Anterior cingulate cortex (tissue), 58 donors: Measurements from ENCODE around the gene SV2C.
"Not testable (repeated sequence)": the region's sequence is repeated elsewhere in the genome, so short reads cannot be mapped to it uniquely, and the experiment has no call there.

Experiments used
- DNase-seq, 58 donors: peaks; one replicate each; lab custom pipeline; 2025; lab: John Stamatoyannopoulos, UW

The SV2C gene

GRCh38 chr5:76290321-76290757 is 207.2 kb downstream of the SV2C start:
- DNase-seq: no peak

GRCh38 chr5:76291305-76292077 is 208.3 kb downstream of the SV2C start:
- DNase-seq: no peak

- DNase-seq: no peak
Observed at GRCh38 chr5:76292620-76293322, 209.6 kb downstream of the SV2C start.

- DNase-seq: no peak
Observed at GRCh38 chr5:76294573-76294972, 211.4 kb downstream of the SV2C start.

GRCh38 chr5:76298852-76299251 is 215.7 kb downstream of the SV2C start:
- DNase-seq: no peak

DNA sequence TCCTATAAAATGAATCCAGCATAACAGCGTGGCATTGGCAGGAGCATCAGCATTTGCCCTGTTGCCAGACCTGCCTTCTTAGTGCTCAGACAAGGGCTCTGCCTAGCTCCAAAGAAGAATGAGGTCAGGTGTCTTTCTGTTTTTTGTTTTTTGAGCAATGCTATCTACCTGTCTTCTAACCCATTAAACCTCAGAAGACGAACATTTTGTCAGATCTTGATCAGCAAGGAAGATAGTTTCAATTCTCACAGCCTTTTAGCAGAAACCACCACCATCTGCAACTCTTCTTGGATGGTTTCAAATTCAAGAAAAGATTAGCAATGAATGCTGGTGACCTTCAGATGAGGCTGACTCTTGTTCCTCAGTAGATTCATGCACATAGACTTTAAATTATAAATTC is 216.4 kb downstream of the SV2C start:
- no peak for DNase-seq

DNA sequence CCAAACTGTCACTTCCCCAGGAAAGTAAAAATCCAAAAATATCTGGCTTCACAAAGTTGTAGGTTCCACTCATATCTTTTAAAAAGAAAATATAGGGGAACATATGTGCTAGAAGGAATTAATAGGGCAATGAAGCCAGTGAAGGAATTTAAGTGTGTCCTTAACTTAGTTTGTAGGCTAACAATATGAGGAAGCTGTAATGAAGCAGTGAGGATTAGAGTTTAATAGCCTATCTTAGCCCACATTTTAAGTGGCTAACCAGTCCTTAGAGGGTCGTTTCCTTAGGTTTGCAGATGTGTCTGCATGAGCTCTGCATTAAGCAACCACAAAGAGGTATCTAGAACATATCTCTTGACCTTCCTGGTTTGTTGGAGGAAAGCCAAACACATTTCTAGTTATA is 218.7 kb downstream of the SV2C start:
- DNase-seq: not testable (repeated sequence)

DNA sequence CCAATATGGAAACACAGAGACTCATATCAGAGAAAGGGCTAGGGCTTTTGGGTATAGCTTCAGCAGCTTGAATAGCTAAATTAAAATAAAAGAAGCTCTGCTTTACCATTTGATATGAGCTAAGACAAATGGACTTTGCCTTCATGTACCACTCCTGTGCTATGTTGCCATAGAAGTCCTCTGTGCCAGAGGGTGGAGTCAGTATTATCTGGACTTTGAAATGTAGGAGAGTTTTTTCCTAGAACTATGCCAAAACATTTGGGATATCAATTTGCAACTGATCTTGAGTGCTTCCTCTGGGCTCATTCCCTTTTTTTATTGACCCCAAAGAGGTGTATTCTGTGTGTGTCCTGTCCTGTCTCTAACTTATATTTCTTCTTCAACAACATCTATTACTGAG is 219.5 kb downstream of the SV2C start:
- not testable (repeated sequence) for DNase-seq

DNA sequence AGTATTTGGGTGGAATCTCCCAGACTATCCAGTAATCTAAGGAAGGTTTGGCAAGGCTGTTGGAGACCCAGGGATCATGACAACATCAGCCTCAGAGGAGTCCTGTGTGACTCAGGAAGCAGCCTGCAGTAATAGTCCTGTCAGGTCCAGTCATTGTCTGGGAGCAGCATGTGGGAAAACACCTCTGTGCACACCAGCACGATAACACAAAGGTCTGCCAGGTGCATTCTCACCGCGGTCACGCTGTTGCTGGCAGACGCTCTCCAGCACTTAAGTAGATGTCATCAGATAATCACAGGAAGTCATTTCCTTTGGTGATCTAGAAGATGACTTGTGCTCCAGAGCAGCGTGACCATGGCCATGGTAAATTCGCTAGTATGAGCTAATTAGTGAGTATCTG is 220.7 kb downstream of the SV2C start:
- no peak for DNase-seq

GRCh38 chr5:76305269-76305668 is 222.1 kb downstream of the SV2C start:
- no peak for DNase-seq

- DNase-seq: no peak
Observed at GRCh38 chr5:76305775-76306174, 222.6 kb downstream of the SV2C start.

DNA sequence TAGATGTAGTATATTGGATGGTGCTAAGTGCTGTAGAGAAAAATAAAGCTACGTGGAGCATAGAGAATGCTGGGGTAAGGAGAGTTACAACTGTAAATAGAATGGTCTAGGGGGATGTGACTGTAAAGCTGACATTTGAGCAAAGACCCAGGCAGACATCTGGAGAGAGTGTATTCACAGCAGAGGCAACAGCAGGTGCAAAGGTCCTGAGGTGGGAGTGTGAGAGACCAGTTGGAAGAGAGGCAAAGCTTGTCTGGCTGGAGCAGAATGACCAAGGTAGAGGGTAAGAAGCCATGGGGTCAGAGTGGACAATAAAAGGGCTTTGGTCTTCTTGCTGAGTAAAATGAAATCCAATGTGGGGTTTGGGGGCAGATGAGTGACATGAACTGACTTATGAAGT is 227.0 kb downstream of the SV2C start:
- DNase-seq: no peak

DNA sequence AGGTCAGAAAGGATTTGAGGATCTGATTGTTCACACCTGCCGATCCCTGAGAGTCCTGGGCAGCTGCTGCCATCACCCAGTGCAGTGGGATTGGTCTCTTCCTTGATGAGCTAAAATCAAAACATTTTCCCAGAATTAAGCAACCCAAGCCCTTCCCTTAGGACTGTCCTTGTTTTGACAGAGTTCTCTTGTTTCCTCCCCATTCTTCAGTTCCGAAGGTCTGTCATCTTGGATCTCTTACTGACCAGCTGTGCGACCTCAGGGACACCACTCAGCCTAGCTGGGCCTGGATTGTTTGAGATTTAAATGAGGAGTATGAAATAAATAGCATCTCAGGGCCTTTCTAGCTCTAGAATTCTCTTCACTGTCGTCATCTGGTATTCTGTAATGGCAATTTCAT is 229.6 kb downstream of the SV2C start:
- DNase-seq: no peak

DNA sequence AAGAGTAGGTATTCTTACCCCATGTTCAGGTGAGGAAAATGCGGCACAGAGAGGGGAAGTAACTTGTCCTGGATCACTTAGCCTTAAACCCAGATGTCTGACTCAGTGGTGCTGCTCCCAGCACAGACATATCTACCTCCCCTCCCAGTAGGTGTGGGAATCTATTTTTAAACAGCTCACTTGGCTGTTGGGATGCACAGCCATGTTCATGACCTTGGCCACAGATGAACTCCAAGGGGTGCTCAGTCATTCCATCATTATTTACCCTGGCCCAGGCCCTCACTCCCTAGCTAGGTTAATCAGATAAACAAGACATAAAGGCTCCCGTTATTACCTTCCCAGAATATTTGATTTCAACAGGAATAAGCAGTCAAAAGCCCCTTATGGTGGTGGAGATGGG is 231.5 kb downstream of the SV2C start:
- no peak for DNase-seq

DNA sequence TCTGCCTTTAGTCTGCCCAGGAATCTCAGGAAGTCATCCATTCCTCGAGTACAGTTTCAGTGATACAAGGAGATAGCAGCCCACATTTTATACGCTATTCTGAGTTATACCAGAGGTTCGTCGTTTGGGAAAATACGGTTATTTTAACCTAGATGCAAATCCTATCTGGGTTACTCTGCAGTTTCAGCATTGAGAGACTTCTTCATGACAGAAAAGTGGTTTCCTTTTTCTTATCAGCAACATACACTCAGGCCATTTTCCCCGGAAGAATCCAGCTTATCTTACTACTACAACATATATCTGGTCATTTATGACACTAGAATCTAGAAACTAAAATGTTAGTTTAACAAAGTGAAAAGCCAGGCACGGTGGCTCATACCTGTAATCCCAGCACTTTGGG is 236.5 kb downstream of the SV2C start:
- DNase-seq: no peak

DNA sequence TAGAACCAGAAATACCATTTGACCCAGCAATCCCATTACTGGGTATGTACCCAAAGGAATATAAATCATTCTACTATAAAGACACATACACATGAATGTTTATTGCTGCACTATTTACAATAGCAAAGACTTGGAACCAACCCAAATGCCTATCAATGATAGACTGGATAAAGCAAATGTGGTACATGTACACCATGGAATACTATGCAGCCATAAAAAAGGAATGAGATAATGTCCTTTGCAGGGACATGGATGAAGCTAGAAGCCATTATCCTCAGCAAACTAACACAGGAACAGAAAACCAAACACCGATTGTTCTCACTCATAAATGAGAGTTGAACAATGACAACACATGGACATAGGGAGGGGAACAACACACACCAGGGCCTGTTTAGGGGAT is 240.3 kb downstream of the SV2C start:
- DNase-seq: not testable (repeated sequence)

DNA sequence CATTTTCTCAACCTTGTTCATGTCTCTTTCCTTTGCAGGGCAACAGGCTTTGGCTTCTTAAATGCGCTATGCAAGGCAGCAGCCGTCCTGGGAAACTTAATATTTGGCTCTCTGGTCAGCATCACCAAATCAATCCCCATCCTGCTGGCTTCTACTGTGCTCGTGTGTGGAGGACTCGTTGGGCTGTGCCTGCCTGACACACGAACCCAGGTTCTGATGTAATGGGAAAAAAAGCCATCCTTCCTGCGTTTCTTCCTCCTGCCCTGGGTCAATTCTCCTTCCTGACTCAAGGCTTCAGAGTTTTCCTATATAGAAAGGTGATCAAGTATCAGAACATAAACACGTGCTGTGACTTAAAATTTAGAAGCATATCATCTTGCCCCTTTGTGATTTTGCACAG is 242.1 kb downstream of the SV2C start:
- no peak for DNase-seq

DNA sequence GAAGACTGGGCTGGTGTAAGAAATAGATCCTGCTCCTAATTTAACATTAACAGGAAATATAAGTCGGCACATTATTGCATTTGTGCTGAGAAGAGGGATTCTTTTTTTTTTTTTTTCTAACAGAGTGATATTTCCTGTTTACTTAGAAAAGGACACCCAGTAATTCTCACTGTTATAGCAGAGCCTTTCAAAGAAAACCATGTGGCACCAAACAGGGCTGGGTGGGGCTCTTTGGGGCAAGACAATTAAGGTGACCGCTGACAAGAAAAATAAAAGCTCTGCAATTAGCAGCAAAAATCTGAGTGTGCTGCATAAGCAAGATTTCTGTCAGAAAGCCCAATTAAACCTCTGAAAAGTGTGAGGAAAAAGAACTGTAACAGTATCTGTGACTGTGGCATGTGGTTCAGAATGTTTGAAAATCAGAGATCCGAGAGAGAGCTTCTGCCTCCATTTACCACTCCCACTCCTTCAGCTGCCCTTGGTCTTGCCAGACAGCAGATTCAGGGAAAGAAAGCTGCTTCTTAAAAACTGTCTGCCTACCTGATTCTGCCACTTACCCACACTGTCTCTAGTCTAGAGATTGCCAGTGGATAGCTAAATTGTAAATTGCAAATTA is 242.8 kb downstream of the SV2C start:
- DNase-seq: peak in 9 of 58 donors; percentile 1 to 18 (median 5)

DNA sequence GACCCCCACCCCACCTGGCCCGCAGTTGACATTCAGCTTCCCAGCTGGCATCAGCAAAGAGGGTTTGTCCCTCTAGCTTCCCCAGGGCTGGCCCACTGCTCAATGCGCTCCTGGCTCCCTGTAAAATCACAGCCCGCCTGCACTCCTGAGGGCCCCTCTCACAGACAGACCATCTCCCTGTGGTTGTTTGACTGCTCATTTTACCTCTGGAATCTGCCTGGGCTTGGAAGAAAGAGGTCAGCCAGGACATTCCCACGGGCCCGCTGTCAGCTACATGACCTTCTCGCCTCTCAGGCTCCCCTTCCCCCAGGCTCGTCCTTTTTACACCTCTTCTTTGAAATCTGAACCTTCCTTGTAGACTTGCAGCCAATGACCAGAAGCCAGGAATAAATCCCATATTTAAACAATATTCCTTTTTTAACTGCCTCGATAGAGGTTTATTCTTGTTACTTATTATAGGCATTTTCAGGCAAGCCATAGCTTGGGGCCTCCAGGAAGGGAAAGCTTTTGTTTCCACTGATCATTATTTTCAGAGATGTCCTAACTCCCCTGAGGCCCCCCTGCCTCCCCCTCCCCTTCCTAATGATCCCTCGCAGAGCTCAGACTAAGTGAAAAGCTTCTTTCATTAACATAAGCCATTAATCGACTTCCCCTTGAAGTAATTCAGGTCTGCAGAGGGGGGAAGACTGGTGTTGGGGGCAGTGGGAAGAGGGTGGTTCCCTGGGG is 243.6 kb downstream of the SV2C start:
- no peak for DNase-seq

DNA sequence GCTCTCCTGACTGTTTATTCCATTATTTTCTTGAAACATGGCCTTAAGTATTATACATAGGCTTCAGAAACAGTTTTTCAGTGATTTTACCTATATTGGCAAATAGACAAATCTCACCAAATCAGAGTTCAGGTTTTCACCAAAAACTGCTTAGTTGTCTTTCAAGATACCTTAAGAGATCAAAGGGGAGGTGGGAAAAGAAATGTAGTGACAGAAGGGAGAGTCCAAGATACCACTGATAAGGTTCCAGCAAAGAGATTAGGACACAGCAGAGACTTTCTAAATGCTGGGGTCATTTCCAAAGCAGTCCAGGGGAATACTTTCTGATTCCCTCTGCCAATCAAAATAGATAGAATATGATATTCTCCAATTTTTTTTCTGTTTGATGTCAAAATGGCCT is 246.2 kb downstream of the SV2C start:
- no peak for DNase-seq

DNA sequence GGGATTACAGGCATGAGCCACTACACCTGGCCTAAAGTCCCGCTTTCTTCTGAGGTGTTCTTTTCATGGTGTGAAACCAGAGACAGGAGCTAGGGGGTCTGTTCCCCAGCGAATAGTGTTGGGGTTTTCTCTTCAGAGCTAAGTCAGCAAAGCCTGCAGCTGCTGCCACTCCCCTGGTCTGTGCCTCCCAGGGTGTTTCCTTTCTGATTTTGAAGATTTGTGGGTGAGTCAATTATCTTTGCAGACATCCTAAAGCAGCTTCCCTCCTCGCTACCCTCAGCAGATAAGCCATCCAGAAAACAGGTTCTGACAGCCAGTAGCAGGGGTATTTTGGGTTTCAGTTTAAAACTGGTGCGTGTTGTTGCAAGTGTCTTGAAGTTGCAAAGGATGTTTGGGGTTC is 247.9 kb downstream of the SV2C start:
- no peak for DNase-seq
